Nephron progenitor cell (in vitro differentiated cells): ENCODE data around the gene RBMS1.

Experiments
- DNase-seq: peaks from one replicate; pipeline ENCODE4 v3.0.0; 2021
- H3K27ac Mint-ChIP-seq: 2 replicates; pipeline ENCODE4 v1.8.0; 2021; ENCODE audit warnings: mild to moderate bottlenecking, moderate library complexity, mixed read lengths
- H3K27me3 Mint-ChIP-seq: 2 replicates; pipeline ENCODE4 v1.8.0; 2021; ENCODE audit warnings: mild to moderate bottlenecking, low read depth, mixed read lengths; ENCODE audit not compliant: poor library complexity
- H3K36me3 Mint-ChIP-seq: 2 replicates; pipeline ENCODE4 v1.8.0; 2021; ENCODE audit warnings: low read depth, mixed read lengths
- H3K4me1 Mint-ChIP-seq: 2 replicates; pipeline ENCODE4 v1.8.0; 2021; ENCODE audit warnings: mixed read lengths
- H3K4me3 Mint-ChIP-seq: 2 replicates; pipeline ENCODE4 v1.8.0; 2021; ENCODE audit warnings: mild to moderate bottlenecking, moderate library complexity, mixed read lengths
- H3K9me3 Mint-ChIP-seq: 2 replicates; pipeline ENCODE4 v1.8.0; 2021; ENCODE audit warnings: mild to moderate bottlenecking, moderate library complexity, mixed read lengths
- TF ChIP-seq, protein P1 (sequence below): fragments of 200-600 bp; sonication (generic); IDR thresholded peaks from 2 replicates; pipeline ENCODE4 v1.5.0; 2021; ENCODE audit warnings: antibody characterized with exemption

Gene RBMS1

DNA sequence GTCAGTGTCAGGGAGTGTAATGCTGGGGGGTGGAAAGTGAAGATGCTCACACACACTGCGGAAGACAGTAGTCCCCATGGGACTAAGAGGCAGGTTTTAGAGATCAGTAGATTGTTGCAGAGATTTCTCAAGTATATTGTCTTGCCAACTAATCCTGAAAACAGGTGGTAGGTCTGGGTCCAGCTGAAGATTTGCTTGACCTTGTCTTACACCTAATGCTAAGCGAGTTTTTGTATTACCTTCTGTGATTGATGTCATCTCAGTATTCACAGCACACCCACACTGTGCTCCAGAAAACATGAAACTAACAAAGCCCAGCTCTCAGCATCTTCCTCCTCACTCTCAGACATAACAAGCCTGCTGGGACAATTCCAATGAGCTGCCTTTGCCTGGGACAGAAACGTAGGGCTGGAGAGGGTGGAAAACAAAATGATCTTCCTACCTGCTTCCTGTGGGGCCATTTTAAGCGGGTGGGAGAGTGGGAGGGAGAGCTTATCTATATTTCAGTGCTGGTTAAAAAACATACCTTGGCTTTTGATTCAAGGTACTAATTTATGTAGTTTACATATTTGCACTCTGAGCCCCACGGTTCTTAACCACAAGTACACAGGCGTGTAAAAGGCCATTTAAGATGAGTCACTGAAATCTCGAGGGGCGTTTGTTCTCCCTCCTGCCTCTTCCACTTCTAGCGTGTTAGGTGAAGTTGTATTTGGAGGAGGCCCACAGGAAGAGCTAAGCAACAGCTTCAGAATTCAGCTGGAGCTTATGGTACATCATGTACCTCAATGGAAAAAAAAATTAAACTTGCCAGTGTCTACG lies 23.1 kb upstream of the RBMS1 start:
- H3K4me1 Mint-ChIP-seq, result peaks cover 14% of the 10 kb centered on the region
- no peaks in the 10 kb centered on the region for H3K27me3 Mint-ChIP-seq
- no peaks in the 10 kb centered on the region for H3K36me3 Mint-ChIP-seq
- H3K27ac Mint-ChIP-seq, result no peak overlapping the region
- DNase-seq, result no peak
- TF ChIP-seq, protein P1, sequence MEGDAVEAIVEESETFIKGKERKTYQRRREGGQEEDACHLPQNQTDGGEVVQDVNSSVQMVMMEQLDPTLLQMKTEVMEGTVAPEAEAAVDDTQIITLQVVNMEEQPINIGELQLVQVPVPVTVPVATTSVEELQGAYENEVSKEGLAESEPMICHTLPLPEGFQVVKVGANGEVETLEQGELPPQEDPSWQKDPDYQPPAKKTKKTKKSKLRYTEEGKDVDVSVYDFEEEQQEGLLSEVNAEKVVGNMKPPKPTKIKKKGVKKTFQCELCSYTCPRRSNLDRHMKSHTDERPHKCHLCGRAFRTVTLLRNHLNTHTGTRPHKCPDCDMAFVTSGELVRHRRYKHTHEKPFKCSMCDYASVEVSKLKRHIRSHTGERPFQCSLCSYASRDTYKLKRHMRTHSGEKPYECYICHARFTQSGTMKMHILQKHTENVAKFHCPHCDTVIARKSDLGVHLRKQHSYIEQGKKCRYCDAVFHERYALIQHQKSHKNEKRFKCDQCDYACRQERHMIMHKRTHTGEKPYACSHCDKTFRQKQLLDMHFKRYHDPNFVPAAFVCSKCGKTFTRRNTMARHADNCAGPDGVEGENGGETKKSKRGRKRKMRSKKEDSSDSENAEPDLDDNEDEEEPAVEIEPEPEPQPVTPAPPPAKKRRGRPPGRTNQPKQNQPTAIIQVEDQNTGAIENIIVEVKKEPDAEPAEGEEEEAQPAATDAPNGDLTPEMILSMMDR, result no peak
- H3K9me3 Mint-ChIP-seq, result no peaks in the 10 kb centered on the region
- H3K4me3 Mint-ChIP-seq, result no peak overlapping the region

- no peaks in the 10 kb centered on the region for H3K9me3 Mint-ChIP-seq
- peaks cover 2% of the 10 kb centered on the region for H3K27me3 Mint-ChIP-seq
- peak overlapping the region; percentile 0 for H3K27ac Mint-ChIP-seq
- H3K4me1 Mint-ChIP-seq, result peaks cover 24% of the 10 kb centered on the region
- H3K36me3 Mint-ChIP-seq, result no peaks in the 10 kb centered on the region
- TF ChIP-seq, protein P1, result no peak
- no peak overlapping the region for H3K4me3 Mint-ChIP-seq
- no peak for DNase-seq
Observed at GRCh38 chr2:160515120-160515519, 21.5 kb upstream of the RBMS1 start.

GRCh38 chr2:160513120-160513519 lies 19.5 kb upstream of the RBMS1 start:
- H3K4me3 Mint-ChIP-seq, result no peak overlapping the region
- H3K36me3 Mint-ChIP-seq, result no peaks in the 10 kb centered on the region
- no peak for DNase-seq
- no peaks in the 10 kb centered on the region for H3K9me3 Mint-ChIP-seq
- TF ChIP-seq, protein P1, result no peak
- peaks cover 2% of the 10 kb centered on the region for H3K27me3 Mint-ChIP-seq
- H3K4me1 Mint-ChIP-seq, result peaks cover 24% of the 10 kb centered on the region
- H3K27ac Mint-ChIP-seq, result no peak overlapping the region

DNA sequence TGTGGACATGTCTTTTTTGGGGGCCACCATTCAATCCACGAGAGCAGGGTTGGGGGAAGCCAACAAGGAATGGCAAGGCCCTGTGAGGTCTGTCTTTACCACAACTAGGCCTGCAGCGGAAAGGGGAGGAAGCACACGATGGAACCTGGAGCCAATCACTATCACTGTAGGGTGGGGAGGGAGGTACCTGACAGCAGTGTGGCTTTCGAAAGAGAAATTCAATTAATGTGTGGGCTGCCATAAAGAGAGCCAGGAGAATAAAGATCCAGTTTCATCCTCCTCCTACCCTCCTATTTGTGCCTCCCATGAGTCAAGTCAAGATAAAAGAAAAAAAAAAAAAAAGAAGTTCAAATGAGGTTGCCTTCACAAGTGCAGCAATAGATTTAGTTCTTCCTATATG lies 18.9 kb upstream of the RBMS1 start:
- TF ChIP-seq, protein P1, result no peak
- Mint-ChIP-seq H3K27ac (no peak overlapping the region), H3K9me3 (no peaks in the 10 kb centered on the region), H3K27me3 (peaks cover 2% of the 10 kb centered on the region), H3K4me3 (no peak overlapping the region), H3K4me1 (peaks cover 24% of the 10 kb centered on the region), H3K36me3 (no peaks in the 10 kb centered on the region)
- DNase-seq, result no peak

GRCh38 chr2:160510617-160511016 lies 17.0 kb upstream of the RBMS1 start:
- TF ChIP-seq, protein P1, result no peak
- no peak for DNase-seq
- no peaks in the 10 kb centered on the region for H3K9me3 Mint-ChIP-seq
- peaks cover 2% of the 10 kb centered on the region for H3K27me3 Mint-ChIP-seq
- H3K27ac Mint-ChIP-seq, result no peak overlapping the region
- H3K4me1 Mint-ChIP-seq, result peaks cover 19% of the 10 kb centered on the region
- H3K4me3 Mint-ChIP-seq, result no peak overlapping the region
- no peaks in the 10 kb centered on the region for H3K36me3 Mint-ChIP-seq

- Mint-ChIP-seq H3K4me1 (peaks cover 19% of the 10 kb centered on the region), H3K27me3 (peaks cover 2% of the 10 kb centered on the region), H3K36me3 (no peaks in the 10 kb centered on the region), H3K27ac (no peak overlapping the region), H3K4me3 (no peak overlapping the region), H3K9me3 (no peaks in the 10 kb centered on the region)
- DNase-seq, result no peak
- TF ChIP-seq, protein P1, result no peak
Observed at GRCh38 chr2:160509016-160509415, 15.4 kb upstream of the RBMS1 start.
